ENCODE results near the gene EFHC1. TPM values are rescaled to one million over a fixed set of nuclear protein-coding genes. Genes with fewer than 3 reads are reported as not detected.

Gene EFHC1
- total and polyA plus RNA-seq, 10 donors = 9.3 to 40.3 (median 16.8) TPM

DNA sequence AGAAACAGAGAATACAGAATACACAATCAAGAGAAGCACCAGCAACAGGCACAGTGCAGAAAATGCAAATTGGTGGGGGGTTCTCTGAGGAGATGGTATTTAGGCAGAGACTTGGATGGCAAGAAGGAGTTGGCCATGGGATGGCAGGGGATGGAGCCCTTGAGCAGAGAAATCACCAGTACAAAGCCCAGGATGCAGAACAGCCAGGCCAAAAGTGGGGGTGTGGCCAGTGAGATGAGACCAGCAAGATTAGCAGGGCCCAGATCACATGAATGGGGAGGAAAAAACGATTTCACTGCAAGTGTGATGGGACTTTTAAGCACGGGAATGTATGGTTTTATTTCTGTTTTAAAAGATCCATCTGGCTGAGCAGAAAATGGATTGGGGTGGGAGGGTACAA, 93.3 kb downstream of the EFHC1 start:
- H3K9me3 ChIP-seq = no peaks in the 10 kb centered on the region
- WGBS, 5 donors = 50 to 82% (median 75%) methylated on average over 2 of the region's 2 CpGs
- H3K4me1 ChIP-seq = peaks cover 0 to 45% (median 13%) of the 10 kb centered on the region in 6 donors
- H3K36me3 ChIP-seq = peaks cover 0 to 98% (median 49%) of the 10 kb centered on the region in 6 donors
- H3K4me3 ChIP-seq = no peak overlapping the region
- DNase-seq = no peak
- no peak for TF ChIP-seq POLR2A (IDR thresholded peaks at IDR 0.05)
- TF ChIP-seq, protein P1, sequence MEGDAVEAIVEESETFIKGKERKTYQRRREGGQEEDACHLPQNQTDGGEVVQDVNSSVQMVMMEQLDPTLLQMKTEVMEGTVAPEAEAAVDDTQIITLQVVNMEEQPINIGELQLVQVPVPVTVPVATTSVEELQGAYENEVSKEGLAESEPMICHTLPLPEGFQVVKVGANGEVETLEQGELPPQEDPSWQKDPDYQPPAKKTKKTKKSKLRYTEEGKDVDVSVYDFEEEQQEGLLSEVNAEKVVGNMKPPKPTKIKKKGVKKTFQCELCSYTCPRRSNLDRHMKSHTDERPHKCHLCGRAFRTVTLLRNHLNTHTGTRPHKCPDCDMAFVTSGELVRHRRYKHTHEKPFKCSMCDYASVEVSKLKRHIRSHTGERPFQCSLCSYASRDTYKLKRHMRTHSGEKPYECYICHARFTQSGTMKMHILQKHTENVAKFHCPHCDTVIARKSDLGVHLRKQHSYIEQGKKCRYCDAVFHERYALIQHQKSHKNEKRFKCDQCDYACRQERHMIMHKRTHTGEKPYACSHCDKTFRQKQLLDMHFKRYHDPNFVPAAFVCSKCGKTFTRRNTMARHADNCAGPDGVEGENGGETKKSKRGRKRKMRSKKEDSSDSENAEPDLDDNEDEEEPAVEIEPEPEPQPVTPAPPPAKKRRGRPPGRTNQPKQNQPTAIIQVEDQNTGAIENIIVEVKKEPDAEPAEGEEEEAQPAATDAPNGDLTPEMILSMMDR (IDR thresholded peaks at IDR 0.05 in 8 of 11, conservative IDR thresholded peaks at IDR 0.05 in 3 of 11) = no peak
- TF ChIP-seq POLR2AphosphoS5 (IDR thresholded peaks at IDR 0.05) = no peak
- peak overlapping the region in 2 of 8 donors; percentile 12 to 58 for H3K27ac ChIP-seq
- intact Hi-C loops (cut with DNase I; ENCODE audit: low total_unique reads) = no loop called here
- no peaks in the 10 kb centered on the region for H3K27me3 ChIP-seq (replicated peaks in 1 of 7)

DNA sequence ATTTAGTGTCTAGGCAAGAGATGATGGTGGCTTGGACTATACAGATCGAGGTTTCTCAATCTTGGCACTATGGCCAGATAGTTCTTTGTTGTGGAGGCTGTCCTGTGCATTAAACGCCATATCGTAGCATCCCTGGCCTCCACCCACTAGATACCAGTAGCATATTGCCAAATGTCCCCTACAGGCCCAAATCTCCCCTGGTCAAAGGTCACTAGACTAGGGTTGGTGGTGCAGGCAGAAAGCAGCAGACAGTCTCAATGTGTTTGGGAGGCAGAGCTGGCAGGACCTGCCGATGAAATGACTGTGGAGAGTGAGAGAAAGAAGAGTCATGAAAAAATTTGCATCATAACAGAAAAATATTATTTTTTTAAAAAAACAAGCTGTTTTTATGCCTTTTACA, 93.8 kb downstream of the EFHC1 start:
- no peak overlapping the region for H3K4me3 ChIP-seq
- H3K9me3 ChIP-seq = no peaks in the 10 kb centered on the region
- TF ChIP-seq POLR2A (IDR thresholded peaks at IDR 0.05) (no peak), POLR2AphosphoS5 (IDR thresholded peaks at IDR 0.05) (no peak)
- TF ChIP-seq, protein P1 (IDR thresholded peaks at IDR 0.05 in 8 of 11, conservative IDR thresholded peaks at IDR 0.05 in 3 of 11) = no peak
- H3K27ac ChIP-seq = peak overlapping the region in 2 of 8 donors; percentile 12 to 58
- DNase-seq = no peak
- intact Hi-C loops (cut with DNase I; ENCODE audit: low total_unique reads) = no loop called here
- no peaks in the 10 kb centered on the region for H3K27me3 ChIP-seq (replicated peaks in 1 of 7)
- H3K4me1 ChIP-seq = peaks cover 0 to 48% (median 13%) of the 10 kb centered on the region in 6 donors
- 75 to 99% (median 94%) methylated on average over 4 of the region's 4 CpGs for WGBS, 5 donors
- peaks cover 0 to 98% (median 45%) of the 10 kb centered on the region in 6 donors for H3K36me3 ChIP-seq

DNA sequence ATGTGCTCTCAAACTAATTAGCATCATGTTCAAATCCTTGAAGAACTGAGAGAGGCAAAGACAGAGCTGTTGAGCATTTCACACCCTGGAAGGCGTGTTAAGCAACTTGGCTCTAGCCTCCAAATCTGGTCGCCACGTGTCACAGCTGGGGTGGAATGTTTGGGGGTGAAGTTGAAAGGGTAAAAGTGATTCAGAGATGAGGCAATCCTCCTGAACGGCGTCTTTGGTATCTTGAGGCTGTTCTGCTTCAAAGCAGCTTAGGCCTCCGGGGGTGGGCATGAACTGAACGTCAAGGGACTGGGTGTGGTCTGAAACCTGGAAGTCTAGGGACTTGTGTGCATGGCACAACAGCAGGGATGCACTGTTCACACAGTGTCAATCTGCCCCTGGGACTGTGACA, 94.4 kb downstream of the EFHC1 start:
- Histone ChIP-seq H3K4me3 (no peak overlapping the region), H3K27me3 (replicated peaks in 1 of 7) (no peaks in the 10 kb centered on the region), H3K4me1 (peaks cover 0 to 48% (median 13%) of the 10 kb centered on the region in 6 donors), H3K27ac (peak overlapping the region in 2 of 8 donors; percentile 25 to 58), H3K36me3 (peaks cover 0 to 98% (median 39%) of the 10 kb centered on the region in 6 donors), H3K9me3 (no peaks in the 10 kb centered on the region)
- WGBS, 5 donors = 64 to 73% (median 70%) methylated on average over 7 of the region's 7 CpGs
- DNase-seq = no peak
- TF ChIP-seq POLR2AphosphoS5 (IDR thresholded peaks at IDR 0.05) = peak in 1 of 3 donors; percentile 18
- TF ChIP-seq, protein P1 (IDR thresholded peaks at IDR 0.05 in 8 of 11, conservative IDR thresholded peaks at IDR 0.05 in 3 of 11) = no peak
- intact Hi-C loops (cut with DNase I; ENCODE audit: low total_unique reads) = no loop called here

DNA sequence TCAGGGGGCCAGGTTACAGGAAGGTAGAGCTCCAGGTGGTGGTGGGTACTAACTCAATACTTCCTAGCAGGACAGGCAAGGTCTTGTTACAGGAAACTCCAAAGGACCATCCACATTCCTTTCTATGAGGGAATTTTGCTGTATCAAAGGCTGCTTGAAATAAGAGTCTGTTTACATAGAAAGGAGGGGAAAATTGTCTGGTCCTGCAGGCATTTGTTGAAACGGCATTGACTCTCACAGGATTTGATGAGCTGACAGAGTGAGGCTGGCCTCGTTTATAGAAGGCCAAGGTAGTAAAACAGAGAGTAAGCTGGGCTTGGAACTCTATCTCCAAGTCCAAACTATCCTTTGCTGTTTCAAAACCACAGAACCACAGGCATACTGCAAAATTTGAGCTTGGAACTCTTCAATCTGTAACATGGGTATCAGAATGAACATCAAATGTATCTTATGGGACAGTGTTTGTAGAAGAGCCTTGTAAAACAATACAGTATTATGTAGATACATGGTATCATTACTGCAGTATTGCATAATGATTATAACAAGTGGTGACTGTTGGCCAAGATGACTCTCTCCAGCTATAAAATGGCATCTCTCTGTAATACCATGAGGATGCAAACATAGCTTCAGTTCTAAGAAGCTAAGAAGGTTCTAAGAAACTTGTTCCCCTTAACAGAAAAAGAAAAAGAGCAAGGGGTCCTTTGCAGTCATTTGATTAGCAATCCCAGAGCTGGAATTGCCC, 95.2 kb downstream of the EFHC1 start:
- Histone ChIP-seq H3K4me3 (no peak overlapping the region), H3K4me1 (peaks cover 0 to 48% (median 13%) of the 10 kb centered on the region in 6 donors), H3K9me3 (no peaks in the 10 kb centered on the region), H3K27me3 (replicated peaks in 1 of 7) (no peaks in the 10 kb centered on the region), H3K36me3 (peaks cover 0 to 93% (median 34%) of the 10 kb centered on the region in 6 donors), H3K27ac (peak overlapping the region in 1 of 8 donors; percentile 58)
- TF ChIP-seq, protein P1 (IDR thresholded peaks at IDR 0.05 in 8 of 11, conservative IDR thresholded peaks at IDR 0.05 in 3 of 11) = no peak
- TF ChIP-seq POLR2AphosphoS5 (IDR thresholded peaks at IDR 0.05) = no peak
- TF ChIP-seq POLR2A (IDR thresholded peaks at IDR 0.05) = no peak
- WGBS, 5 donors = 64 to 92% (median 83%) methylated on average over 2 of the region's 2 CpGs
- intact Hi-C loops (cut with DNase I; ENCODE audit: low total_unique reads) = no loop called here
- DNase-seq = no peak
